Measurements from ENCODE around the gene KCNQ1. TPM values are rescaled to one million over a fixed set of nuclear protein-coding genes. Genes with fewer than 3 reads are reported as not detected.

Gene KCNQ1
- total RNA-seq, 1 donor from 2014 or later, result 6.0 TPM

DNA sequence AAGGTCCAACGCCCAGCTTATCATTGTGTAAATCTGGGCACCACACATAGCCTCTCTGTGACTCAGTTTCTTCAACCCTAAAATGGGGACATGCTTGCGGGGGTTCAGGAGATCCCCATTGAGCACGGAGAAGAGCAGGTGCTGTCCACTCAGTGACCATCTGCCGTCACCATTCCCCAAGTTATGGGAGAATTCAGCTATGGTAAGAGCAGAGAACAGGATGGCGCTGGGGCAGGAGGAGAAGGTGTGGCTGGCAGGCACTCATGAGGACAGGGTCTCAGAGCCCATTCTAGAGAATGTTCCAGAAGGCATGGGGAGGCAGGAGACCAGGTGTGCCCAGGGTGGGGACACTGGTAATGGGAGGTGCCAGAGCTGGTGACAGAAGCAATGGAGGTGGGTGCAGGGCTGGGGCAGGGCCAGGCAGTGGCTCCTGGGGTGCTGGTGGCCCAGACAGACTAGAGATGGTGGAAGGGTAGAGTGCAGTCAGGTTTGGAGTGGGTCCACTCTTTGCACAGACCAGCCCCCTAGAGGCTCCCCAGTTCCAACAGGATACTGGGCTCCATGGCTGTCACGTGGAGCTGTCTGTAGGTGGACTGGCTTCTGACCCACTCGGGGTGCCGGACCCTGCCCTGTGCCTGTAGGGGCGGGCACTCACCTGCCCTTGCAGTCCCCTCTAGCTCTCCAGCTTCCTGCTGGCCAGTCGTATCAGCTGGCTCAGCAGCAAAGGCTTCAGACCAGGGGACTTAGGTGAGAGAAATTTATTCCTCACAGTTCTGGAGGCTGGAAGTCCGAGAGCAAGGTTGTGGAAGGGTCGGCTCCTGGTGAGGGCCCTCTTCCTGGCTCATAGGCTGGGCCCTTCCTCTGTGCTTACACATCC lies 356.1 kb downstream of the KCNQ1 start:
- intact Hi-C loops (cut with micrococcal nuclease), result no loop called here

DNA sequence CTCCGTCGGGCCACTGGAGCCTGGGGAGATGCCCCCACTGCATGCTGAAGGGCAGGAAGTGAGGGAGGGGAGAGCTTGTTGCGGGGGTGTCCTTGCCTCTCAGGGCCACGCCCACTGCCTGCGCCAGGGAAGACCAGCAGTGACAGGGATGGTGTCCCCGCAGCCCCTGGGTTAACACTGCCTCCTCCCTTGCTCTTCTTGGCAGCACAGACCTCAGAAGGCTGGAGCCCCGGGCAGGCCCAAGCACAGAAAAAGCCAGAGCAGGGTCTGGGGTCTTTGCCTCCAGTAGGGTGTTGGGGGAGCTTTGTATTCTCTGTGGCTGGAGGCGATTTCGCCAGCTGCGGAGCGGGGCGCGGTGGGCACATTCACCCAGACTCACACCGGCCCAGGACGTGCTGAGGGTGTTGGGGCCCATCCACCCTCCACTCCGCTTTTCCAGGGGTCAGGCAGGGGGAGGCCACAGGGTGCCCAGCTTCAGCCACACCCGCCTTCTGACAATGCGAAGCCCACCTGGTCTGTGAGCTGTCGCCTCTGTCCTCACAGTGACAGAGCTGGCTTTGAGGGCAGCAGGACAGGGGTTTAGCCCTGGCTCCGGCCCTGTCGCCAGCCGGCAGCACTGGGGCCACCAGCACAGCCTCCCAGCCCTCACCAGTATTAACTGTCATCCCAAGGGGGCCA lies 357.0 kb downstream of the KCNQ1 start:
- intact Hi-C loops (cut with micrococcal nuclease), result no loop called here

DNA sequence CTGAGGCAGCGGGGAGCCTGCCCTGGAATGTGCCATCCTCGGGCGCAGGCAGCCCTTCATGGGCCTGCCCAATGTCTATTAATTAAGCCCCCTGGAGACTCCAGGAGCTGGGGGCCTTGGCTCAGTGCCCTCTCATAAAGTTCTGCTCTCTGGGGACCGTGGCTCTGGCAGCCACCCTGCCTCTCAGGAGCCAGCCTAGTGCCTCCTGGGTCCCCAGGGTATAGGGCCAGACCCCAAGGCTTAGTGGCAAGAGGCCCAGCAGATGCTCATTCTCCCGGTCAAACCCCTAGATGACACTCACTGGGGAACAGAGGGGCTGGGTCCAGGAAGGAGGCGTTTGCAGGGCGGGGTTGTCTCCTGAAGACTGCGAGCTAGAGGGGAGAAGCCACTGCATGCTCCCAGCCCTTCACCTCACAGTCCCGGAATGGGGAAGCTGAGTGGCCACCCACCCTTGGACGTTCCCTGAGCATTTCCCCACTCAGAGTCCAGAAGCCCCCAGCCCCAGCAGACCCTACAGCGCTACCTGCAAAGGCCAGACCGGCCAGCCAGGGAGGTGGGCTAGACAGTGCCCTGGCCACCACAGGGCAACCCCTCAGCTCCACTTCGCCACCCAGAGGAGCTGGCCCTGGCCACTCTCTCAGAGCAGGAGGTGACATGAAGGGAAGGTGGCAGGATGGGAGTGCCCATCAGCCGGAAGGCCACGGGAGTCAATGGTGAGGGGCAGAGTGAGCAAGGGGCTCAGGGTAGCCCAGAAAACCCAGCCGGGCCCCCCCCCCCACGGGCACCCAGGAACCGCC lies 357.8 kb downstream of the KCNQ1 start:
- intact Hi-C loops (cut with micrococcal nuclease), result no loop called here

DNA sequence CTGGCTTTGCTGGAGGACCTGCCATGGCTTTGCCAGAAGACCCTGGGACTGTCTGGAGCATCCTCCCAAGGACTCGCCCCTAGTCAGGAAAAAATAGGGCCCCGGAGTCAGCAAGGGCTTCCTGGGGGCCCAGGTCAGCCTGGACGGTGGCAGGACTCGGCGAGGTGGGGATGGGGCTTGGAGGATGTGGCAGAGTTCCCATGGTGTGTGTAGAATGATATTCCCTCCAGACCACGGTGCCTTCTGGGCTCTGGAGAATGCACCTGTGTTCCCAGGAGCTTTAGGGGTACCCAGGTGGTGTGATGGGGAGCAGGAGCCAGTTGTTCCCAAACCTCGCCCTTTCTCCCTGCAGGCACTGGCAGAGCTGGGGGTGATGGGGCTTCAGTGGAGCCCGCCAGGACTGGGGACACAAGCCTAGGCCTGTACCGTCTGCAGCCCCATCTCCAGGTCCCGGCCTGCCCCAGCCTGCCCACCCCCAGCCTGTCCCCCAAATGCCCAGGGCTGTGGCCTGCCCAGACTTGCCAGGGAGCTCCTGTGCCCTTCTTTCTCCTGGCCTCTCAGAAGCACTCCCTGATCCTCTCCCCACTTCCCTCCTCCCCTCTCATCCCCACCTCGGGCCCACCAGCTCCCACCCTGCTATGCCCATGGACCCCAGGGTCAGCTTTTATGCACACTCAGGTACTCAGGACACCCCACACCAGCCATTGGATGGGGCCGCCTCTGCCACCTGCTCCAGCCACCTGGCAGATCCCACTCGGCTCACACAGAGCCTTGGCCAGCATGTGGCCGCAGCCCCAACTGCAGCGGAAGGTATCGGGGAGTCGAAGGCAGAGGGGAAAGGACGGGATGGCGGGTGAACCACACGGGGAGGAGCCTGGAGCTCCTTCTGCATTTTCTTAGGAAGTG lies 358.6 kb downstream of the KCNQ1 start:
- intact Hi-C loops (cut with micrococcal nuclease), result no loop called here

DNA sequence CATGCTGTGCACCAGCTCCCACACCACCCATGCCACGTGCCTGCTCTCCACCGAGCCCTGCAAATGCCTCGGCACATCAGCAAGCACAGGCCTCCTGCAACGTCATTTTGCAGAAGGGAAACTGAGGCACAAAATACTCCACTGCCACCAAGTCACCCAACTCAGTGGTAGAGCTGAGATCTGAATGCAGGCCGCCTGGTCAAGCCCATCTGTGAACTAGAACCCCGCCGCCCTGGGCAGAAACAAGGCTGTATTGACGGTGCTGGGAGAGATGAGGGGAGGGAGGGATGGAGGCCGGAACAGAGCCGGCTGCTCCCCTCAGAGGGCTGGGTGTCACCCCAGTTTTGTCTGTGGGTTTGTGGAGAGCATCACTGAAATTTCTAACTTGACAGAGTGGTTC lies 359.4 kb downstream of the KCNQ1 start:
- intact Hi-C loops (cut with micrococcal nuclease), result no loop called here

DNA sequence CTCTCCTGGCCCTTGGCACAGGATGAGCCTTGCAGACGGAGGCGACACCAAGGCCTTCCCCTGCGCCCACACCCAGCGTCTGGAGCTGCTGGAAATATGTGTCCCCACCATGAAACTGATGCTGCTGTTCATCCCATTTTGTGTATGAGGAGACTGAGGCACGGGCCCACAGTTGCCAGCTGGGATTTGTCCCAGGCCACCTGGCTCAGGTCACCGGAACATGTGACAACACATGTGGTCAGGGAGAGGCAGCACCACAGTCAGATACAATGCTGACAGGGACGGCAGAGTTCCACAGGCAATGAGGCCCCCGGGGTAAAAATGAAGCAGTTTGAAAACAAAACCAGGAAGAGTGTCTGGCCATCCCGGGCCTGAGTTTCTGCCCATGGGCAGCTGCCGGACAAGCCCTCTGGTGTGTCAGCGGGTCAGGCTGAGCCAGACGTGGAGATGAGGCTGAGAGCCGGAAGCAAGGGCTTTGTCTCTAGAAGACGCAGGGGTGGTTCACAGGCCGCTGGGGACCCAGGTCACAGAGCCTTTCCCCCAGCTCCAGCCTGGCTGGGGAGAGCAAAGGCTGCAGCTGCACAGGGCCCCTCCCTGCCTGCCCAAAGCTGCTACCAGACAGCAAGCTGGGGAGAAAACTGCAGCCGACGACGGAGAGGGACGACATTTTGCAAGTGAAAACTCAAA lies 360.0 kb downstream of the KCNQ1 start:
- intact Hi-C loops (cut with micrococcal nuclease), result no loop called here

DNA sequence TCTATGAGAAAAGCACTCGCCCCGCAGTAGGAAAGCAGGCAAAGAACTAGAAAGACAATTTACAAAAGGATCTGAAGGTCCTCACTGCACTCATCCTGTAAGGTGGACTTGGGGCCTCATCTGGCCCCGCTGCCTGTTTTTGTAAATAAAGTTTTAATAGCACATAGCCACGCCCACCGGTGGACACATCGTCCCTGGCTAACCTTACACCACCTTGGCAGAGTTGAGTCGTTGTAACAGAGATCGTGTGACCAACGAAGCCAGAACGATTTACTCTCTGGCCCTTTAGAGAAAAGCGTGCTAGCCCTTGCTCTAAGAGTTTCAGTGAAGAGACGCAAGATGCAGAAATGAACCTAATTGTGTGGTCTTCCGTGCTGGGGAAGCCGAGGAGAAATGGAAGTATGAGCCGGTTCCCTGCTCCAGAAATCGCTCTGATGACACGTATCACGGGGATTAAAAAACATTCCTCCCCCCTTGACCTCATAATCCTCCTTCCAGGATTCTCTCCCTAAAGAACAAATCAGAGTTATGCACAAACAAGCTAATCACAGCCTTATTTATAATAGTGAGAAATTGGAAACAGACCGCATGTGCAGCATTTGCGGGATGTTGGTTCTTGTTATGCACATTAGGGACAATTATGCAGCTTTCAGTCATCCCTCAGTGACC lies 360.7 kb downstream of the KCNQ1 start:
- intact Hi-C loops (cut with micrococcal nuclease), result no loop called here

DNA sequence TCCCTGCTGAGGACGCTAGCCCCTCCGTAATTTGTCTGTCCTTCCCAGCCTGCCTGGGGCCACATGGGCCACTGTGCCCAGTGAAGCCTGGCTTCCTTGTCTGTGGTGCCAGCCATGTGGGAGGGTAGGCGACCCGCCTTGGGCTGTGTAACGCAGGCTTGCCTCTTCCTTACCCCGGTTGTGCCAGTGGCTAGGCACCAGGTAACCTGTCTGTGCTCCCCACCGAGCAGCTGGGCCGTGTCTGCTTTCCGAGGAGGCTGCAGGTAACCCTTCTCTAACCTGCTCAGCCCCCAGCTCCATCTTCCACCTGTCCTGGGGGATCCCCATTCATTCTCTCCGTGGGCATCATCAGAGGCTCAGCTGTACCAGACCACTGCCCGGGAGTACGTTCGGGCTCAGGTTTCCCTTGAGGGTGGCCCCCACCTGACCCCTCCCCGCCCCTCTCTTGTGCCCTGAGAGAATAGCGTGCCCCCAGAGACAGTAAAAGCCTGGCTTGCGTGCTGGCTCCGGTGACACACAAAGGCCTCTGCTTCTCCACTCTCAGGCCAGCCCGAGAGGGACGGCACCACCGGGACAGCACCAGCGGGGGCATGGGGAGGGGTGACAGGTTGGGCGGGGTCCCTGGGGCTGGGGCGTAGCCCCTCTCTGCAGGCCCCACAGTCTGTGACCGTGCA lies 361.7 kb downstream of the KCNQ1 start:
- intact Hi-C loops (cut with micrococcal nuclease), result no loop called here

DNA sequence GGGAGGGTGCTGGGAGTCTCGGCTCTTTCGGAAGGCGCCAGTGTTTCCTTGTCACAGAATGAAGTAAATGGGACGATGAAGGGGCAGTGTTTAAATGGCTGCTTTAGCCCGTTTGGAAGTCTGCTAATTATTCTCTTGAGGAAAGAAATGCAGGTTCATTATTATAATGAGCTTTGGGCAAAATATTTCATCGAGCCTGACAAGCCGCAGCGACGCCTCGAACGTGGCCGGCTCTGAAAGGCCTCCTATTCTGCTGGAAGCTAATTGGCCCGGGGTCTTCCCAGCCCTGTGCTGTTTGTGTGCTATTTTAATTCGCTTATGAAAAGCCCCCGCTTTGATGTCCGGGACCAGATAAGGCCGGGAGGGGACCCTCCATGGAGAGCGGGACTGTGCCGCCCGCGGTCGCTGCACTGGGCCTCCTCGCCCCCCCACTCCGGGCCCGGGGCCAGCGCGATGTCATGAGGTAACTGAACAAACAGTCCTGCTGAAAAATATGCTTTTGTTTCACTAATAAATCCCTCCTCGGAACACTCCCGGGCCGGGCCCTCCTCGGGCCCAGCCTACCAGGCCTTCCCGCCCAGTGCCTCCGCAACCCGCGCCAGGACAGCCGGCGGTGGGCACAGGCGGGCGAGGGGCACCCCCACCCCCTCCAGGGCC lies 362.3 kb downstream of the KCNQ1 start:
- intact Hi-C loops (cut with micrococcal nuclease), result no loop called here

DNA sequence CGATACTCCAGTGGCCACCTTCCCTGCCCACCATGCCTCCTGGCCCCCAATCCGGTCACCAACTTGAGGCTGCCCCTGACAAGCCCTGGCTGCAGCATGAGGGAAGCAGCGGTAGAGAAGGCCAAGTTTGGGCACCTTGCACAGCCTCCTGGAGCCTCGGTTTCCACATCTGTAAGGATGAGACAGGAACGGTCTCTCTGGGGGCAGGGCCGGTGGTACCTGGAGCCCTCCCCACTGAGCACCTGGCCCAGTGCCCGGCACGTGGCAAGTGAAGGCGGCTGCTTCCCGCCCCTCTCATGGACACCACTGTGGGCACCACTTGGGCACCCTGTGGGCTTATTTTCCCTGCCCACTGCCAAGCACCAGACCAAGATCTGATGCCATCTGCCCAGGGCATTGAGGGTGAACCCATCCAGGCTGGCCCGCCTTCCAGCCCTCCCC lies 363.0 kb downstream of the KCNQ1 start:
- intact Hi-C loops (cut with micrococcal nuclease), result no loop called here

DNA sequence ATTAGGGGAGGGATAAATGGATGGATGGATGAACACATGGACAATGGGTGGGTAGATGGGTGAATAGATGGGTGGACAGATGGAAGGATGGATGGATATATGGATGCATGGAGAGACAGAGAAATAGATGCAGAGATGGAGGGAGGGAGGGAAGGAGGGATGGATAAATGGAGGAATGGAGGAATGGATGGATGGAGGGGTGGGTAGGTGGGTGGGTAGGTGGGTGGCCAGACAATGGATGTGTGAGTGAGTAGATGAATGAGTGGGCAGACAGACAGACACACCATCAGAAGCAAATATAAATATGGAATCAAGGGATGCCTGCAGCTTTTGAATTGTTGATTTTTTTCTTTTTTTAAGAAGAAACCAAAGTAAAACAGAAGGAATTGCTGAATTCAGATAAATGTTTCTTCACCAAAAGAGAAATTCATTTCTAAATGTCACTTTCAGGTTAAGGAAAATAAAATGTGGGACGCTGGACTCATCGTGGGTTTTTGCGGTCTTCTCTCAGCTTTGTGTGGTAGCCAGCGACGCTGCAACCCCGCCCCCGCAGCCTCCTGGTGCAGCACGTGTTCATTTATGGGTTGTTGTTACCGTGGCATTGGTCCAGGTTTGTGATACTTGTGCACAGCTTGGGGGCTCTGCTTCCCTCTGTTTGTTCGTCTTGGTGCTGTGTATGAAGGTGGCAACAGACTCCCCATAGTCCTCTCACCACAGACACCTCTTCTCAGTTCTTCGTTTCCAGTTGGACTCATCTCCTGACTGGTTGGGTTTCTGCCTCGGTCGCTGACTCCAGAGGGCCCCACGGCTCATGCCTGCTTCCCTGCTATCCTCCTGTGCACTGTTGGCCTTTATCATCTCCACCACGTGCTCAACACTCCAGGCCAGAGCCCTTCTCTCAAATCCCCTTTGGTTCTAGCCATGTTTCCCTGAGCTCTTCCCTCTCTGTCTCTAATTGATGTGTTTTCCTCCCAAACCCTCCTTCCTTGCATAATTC lies 364.3 kb downstream of the KCNQ1 start:
- intact Hi-C loops (cut with micrococcal nuclease), result no loop called here

DNA sequence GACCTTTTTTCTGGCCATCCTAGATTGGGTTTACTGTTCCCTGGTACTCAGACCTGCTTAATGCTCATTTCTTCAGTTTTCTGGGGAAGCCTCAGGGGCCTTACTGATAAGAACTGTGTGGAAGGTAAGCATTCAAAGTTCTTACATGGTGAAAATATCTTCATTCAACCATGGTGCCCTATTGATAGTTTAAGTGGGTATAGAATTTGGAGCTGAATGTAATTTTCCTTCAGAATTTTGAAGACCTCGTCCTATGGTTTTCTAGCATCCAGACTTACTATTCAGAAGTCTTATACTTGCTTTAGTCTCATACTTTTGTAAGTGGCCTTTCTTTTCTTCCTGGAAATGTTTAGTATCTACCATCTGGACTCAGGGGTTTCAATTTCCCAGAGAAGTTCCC lies 365.0 kb downstream of the KCNQ1 start:
- intact Hi-C loops (cut with micrococcal nuclease), result no loop called here

DNA sequence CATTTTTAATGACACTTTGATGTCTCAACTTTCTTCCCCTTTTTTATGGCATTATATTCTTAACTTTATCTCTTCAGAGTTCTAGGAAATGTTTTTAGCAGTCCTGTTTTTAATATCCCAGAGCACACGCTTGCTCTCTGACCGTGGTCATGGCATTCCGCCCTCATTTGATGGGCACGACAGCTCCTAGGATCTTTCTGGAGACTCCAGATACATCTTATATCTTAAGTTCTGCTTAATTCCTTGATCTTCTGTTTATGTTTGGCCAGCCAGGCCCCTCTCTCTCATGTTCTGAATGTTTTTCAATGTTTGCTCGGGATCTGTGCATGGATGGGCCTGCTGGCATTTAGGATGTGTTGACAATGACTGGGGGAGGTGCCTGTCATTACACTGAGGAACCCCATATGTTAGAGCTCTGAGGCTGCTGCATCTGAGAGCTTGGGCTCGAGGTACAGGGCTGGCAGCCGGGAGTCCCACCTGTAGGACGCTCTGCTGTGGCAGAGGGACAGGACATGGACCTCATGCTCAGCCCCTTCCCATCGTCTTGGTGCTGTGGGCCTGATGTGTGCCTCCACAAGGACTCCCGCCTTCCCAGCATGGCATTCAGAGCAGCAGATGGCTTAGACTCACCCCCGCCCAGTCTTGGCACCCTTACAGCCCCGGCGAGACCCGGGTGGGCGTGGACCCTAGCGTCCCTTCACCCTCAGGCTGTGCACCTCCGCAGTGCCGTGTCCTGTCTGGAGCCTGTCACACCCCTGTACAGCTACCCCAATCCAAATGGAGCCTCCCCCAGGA lies 365.8 kb downstream of the KCNQ1 start:
- intact Hi-C loops (cut with micrococcal nuclease), result no loop called here

DNA sequence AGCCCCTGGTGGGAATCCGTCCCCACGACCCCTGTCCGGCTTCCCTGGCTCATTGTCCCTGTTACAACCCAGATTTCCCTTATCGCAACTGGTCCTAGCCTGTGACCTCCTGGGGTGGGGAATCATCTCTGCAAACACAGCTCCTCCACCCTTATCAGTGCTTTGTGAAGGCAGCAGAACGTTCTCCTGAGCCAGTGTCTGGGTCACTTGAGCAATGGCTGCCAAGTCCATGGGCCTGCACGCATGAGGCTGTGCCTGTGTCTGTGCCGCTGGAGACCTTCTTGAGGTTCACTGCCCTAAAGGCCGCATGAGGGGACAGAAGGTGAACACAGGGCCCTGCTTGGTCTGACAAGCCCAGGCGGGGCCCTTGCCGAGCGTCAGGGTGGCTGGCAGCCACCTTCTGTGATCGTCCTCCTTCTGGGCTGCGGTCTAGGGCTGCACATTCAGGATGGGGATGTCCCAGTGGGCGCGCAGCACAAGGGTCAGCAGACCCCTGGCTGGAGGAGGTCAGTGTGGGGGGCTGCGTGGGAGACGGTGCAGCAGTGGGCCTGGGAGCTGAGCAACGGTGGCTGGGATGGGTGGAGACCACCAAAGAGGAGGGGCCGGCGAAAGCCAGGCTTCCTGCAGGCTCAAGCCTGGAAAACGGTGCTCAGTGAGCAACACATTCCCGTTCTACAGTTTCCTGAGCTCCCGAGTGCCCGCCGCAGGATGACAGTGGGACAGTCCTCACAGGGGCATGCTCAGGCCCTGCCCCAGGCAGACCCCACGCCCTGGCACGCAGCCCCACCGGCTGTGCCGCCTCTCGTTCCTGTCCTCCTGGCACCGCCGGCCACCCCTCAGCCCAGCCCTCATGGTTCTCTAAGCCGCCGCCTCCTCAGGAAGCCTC lies 366.6 kb downstream of the KCNQ1 start:
- intact Hi-C loops (cut with micrococcal nuclease), result no loop called here

DNA sequence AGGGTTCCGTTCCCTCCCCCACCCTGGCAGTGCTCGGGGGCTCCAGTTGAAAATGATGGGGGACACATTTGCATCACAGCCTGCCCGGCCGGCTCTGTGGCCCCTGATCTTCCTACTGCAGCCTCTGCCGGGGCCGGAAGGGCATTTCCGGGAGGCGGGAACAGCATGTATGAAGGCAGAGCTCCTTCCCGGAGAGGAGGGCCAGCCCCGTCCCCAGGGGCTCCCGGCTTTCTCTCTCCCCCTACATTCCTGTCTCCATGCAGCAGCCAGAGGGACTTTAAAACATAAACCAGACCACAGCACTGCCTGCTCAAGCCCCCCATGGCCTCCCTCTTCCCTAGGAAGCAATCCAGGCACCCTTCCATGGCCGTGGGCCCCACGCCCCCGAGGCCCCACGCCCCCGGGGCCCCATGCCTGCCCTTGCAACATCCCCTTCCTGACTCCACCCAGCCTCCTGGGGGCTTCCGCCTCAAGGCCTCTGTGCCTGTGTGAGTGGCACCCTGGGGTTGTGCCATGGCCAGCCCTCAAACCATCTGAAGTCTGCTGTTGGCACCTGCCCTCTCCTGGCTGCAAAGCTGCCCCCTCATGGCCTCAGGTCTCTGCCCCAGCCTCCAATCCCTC lies 367.7 kb downstream of the KCNQ1 start:
- intact Hi-C loops (cut with micrococcal nuclease), result no loop called here

Data from T-helper 2 cell treated with Interferon-gamma antibody and Interleukin-4, amounts not matched to agents 100 ng/mL and 5 ng/mL, for 36 hours (primary cell).